Astrocyte (in vitro differentiated cells and primary cell): ENCODE measurements around the gene CNGA4. TPM values are rescaled to one million over a fixed set of nuclear protein-coding genes. Genes with fewer than 3 reads are reported as not detected.

Experiments used
- DNase-seq: peaks from one replicate; pipeline ENCODE4 v3.0.0-alpha.2; 2010; ENCODE audit warnings: low read depth
- FAIRE-seq: peaks from 2 replicates; lab custom pipeline; 2011; peaks lifted over from hg19 to GRCh38; lab: Jason Lieb, UNC
- H2AFZ ChIP-seq: 2 replicates; pipeline ENCODE4 v1.6.0; 2012; ENCODE audit warnings: low read depth, low read length, inconsistent platforms
- H3K27ac ChIP-seq: 2 replicates; pipeline ENCODE4 v1.5.1; 2011; ENCODE audit warnings: low read depth, low read length, inconsistent platforms
- H3K27me3 ChIP-seq: 2 replicates; pipeline ENCODE4 v1.6.0; 2011; ENCODE audit warnings: low read length, inconsistent platforms; ENCODE audit not compliant: insufficient read depth
- H3K36me3 ChIP-seq: 2 replicates; pipeline ENCODE4 v1.5.1; 2011; ENCODE audit warnings: low read length, inconsistent platforms; ENCODE audit not compliant: insufficient read depth
- H3K4me1 ChIP-seq: 2 replicates; pipeline ENCODE4 v1.5.1; 2011; ENCODE audit warnings: low read length, inconsistent platforms; ENCODE audit not compliant: insufficient read depth
- H3K4me2 ChIP-seq: 2 replicates; pipeline ENCODE4 v1.6.0; 2012; ENCODE audit warnings: low read length, inconsistent platforms
- H3K4me3 ChIP-seq: 2 replicates; pipeline ENCODE4 v1.5.1; 2011; ENCODE audit warnings: low read depth, mild to moderate bottlenecking, low read length, inconsistent platforms; ENCODE audit not compliant: insufficient read depth
- H3K79me2 ChIP-seq: 2 replicates; pipeline ENCODE4 v1.6.0; 2012; ENCODE audit warnings: mild to moderate bottlenecking, low read length, inconsistent platforms; ENCODE audit not compliant: insufficient read depth
- H3K9ac ChIP-seq: 2 replicates; pipeline ENCODE4 v1.6.0; 2012; ENCODE audit warnings: mild to moderate bottlenecking, low read length, inconsistent platforms
- H3K9me3 ChIP-seq: 2 replicates; pipeline ENCODE4 v1.5.1; 2012; ENCODE audit warnings: low read depth, mild to moderate bottlenecking, low read length, inconsistent platforms; ENCODE audit not compliant: insufficient read depth
- H4K20me1 ChIP-seq: 2 replicates; pipeline ENCODE4 v1.6.0; 2012; ENCODE audit warnings: low read length, inconsistent platforms; ENCODE audit not compliant: insufficient read depth
- H3K27ac Mint-ChIP-seq: one replicate; pipeline ENCODE4 v1.8.0; 2021; ENCODE audit warnings: mild to moderate bottlenecking, mixed read lengths; ENCODE audit not compliant: unreplicated experiment
- H3K27me3 Mint-ChIP-seq: one replicate; pipeline ENCODE4 v1.8.0; 2021; ENCODE audit warnings: low read depth, mixed read lengths; ENCODE audit not compliant: unreplicated experiment
- H3K36me3 Mint-ChIP-seq: one replicate; pipeline ENCODE4 v1.8.0; 2021; ENCODE audit warnings: low read depth, mixed read lengths; ENCODE audit not compliant: unreplicated experiment
- H3K4me1 Mint-ChIP-seq: one replicate; pipeline ENCODE4 v1.8.0; 2021; ENCODE audit warnings: low read depth, mixed read lengths; ENCODE audit not compliant: unreplicated experiment
- H3K4me3 Mint-ChIP-seq: one replicate; pipeline ENCODE4 v1.8.0; 2021; ENCODE audit warnings: mild to moderate bottlenecking, moderate library complexity, mixed read lengths; ENCODE audit not compliant: unreplicated experiment
- H3K9me3 Mint-ChIP-seq: one replicate; pipeline ENCODE4 v1.8.0; 2021; ENCODE audit warnings: mild to moderate bottlenecking, mixed read lengths; ENCODE audit not compliant: unreplicated experiment
- CTCF ChIP-seq: IDR thresholded peaks from 2 replicates; pipeline ENCODE4 v1.5.1; 2011; ENCODE audit warnings: low read depth, mild to moderate bottlenecking, inconsistent platforms, low read length, moderate library complexity; ENCODE audit not compliant: insufficient read depth
- EZH2 ChIP-seq: IDR thresholded peaks from 2 replicates; pipeline ENCODE4 v1.6.1; 2012; ENCODE audit warnings: mild to moderate bottlenecking, low read length, inconsistent platforms; ENCODE audit not compliant: insufficient read depth
- total RNA-seq: library from RNA; stranded (reverse); gene quantifications from 2 replicates; pipeline ENCODE4 v1.2.1, GENCODE V29; 2021

The CNGA4 gene
- total RNA-seq, 1 donor from 2014 or later: 0.16 TPM

GRCh38 chr11:6225024-6225423 lies 13.9 kb upstream of the CNGA4 start:
- no peak for DNase-seq
- Histone ChIP-seq H3K9me3 (no peaks in the 10 kb centered on the region), H3K9ac (no peak overlapping the region), H3K4me3 (no peak overlapping the region), H3K27ac (no peak overlapping the region), H4K20me1 (peaks cover 41% of the 10 kb centered on the region), H3K36me3 (peaks cover 7% of the 10 kb centered on the region), H2AFZ (no peak overlapping the region), H3K4me2 (no peak overlapping the region), H3K27me3 (no peaks in the 10 kb centered on the region), H3K4me1 (no peaks in the 10 kb centered on the region), H3K79me2 (peaks cover 54% of the 10 kb centered on the region)
- Mint-ChIP-seq H3K4me1 (no peaks in the 10 kb centered on the region), H3K27ac (no peak overlapping the region), H3K4me3 (no peak overlapping the region), H3K9me3 (no peaks in the 10 kb centered on the region), H3K27me3 (no peaks in the 10 kb centered on the region), H3K36me3 (peaks cover 12% of the 10 kb centered on the region)
- FAIRE-seq: no peak
- TF ChIP-seq CTCF (no peak), EZH2 (no peak)

- Histone ChIP-seq H4K20me1 (peaks cover 49% of the 10 kb centered on the region), H3K4me2 (no peak overlapping the region), H3K27me3 (no peaks in the 10 kb centered on the region), H3K9me3 (no peaks in the 10 kb centered on the region), H2AFZ (no peak overlapping the region), H3K79me2 (peaks cover 63% of the 10 kb centered on the region), H3K27ac (no peak overlapping the region), H3K36me3 (peaks cover 7% of the 10 kb centered on the region), H3K4me1 (no peaks in the 10 kb centered on the region), H3K9ac (no peak overlapping the region), H3K4me3 (no peak overlapping the region)
- peaks cover 12% of the 10 kb centered on the region for H3K36me3 Mint-ChIP-seq
- no peaks in the 10 kb centered on the region for H3K9me3 Mint-ChIP-seq
- H3K27ac Mint-ChIP-seq: no peak overlapping the region
- no peak for DNase-seq
- H3K4me3 Mint-ChIP-seq: no peak overlapping the region
- TF ChIP-seq CTCF (no peak), EZH2 (no peak)
- no peaks in the 10 kb centered on the region for H3K27me3 Mint-ChIP-seq
- H3K4me1 Mint-ChIP-seq: no peaks in the 10 kb centered on the region
- no peak for FAIRE-seq
These were observed 13.0 kb upstream of the CNGA4 start for GRCh38 chr11:6225896-6226295.

GRCh38 chr11:6228520-6228919 lies 10.4 kb upstream of the CNGA4 start:
- Histone ChIP-seq H3K9me3 (no peaks in the 10 kb centered on the region), H3K79me2 (peaks cover 89% of the 10 kb centered on the region), H3K4me1 (peaks cover 1% of the 10 kb centered on the region), H3K36me3 (no peaks in the 10 kb centered on the region), H3K4me2 (no peak overlapping the region), H2AFZ (no peak overlapping the region), H3K27me3 (no peaks in the 10 kb centered on the region), H3K9ac (no peak overlapping the region), H3K27ac (no peak overlapping the region), H3K4me3 (no peak overlapping the region), H4K20me1 (peaks cover 57% of the 10 kb centered on the region)
- TF ChIP-seq EZH2 (no peak), CTCF (no peak)
- peaks cover 5% of the 10 kb centered on the region for H3K4me1 Mint-ChIP-seq
- H3K4me3 Mint-ChIP-seq: no peak overlapping the region
- H3K27me3 Mint-ChIP-seq: no peaks in the 10 kb centered on the region
- no peak overlapping the region for H3K27ac Mint-ChIP-seq
- no peaks in the 10 kb centered on the region for H3K9me3 Mint-ChIP-seq
- DNase-seq (no peak), FAIRE-seq (no peak)
- H3K36me3 Mint-ChIP-seq: peaks cover 3% of the 10 kb centered on the region
